Trophoblast cell (in vitro differentiated cells and primary cell): ENCODE measurements around the gene TNFRSF14.
A peak's percentile ranks its signal among the peaks of the same experiment; 100 is the strongest.

Experiments
- DNase-seq, 2 donors: peaks; one replicate each; pipeline ENCODE4 v3.0.0-alpha.2; 2016
- H2AFZ ChIP-seq: 2 replicates; pipeline ENCODE4 v1.6.1; 2013; ENCODE audit warnings: low read length, moderate library complexity, mild to moderate bottlenecking; ENCODE audit not compliant: insufficient read depth, poor library complexity
- H2AK5ac ChIP-seq: 2 replicates; pipeline ENCODE4 v1.6.1; 2013; ENCODE audit warnings: mild to moderate bottlenecking, low read length
- H2BK120ac ChIP-seq: 2 replicates; pipeline ENCODE4 v1.6.1; 2013; ENCODE audit warnings: low read length, mild to moderate bottlenecking, moderate library complexity; ENCODE audit not compliant: insufficient read depth, poor library complexity
- H2BK12ac ChIP-seq: 2 replicates; pipeline ENCODE4 v1.6.1; 2013; ENCODE audit warnings: mild to moderate bottlenecking, low read length, moderate library complexity
- H2BK5ac ChIP-seq: 2 replicates; pipeline ENCODE4 v1.6.1; 2013; ENCODE audit warnings: low read length, low read depth, moderate library complexity, mild to moderate bottlenecking; ENCODE audit not compliant: poor library complexity
- H3K14ac ChIP-seq: 2 replicates; pipeline ENCODE4 v1.6.1; 2013; ENCODE audit warnings: mild to moderate bottlenecking, low read length
- H3K18ac ChIP-seq: 2 replicates; pipeline ENCODE4 v1.6.1; 2013; ENCODE audit warnings: mild to moderate bottlenecking, low read length
- H3K23ac ChIP-seq: 2 replicates; pipeline ENCODE4 v1.6.1; 2013; ENCODE audit warnings: low read length
- H3K27ac ChIP-seq: 2 replicates; pipeline ENCODE4 v1.5.1; 2013; ENCODE audit warnings: low read depth, mild to moderate bottlenecking, inconsistent platforms, low read length, moderate library complexity
- H3K27me3 ChIP-seq: 2 replicates; pipeline ENCODE4 v1.6.1; 2013; ENCODE audit warnings: inconsistent platforms, mild to moderate bottlenecking, low read length, moderate library complexity; ENCODE audit not compliant: insufficient read depth
- H3K36me3 ChIP-seq, 2 experiments: 1 replicate in 1 of 2; 2 replicates in 1 of 2; pipeline ENCODE4 v1.6.1; 2013; ENCODE audit warnings: low read length in 2 of 2, mild to moderate bottlenecking in 2 of 2, moderate library complexity in 1 of 2; ENCODE audit not compliant: insufficient read depth in 2 of 2, control insufficient read depth in 1 of 2
- H3K4ac ChIP-seq: 2 replicates; pipeline ENCODE4 v1.6.1; 2013; ENCODE audit warnings: low read depth, mild to moderate bottlenecking, low read length, moderate library complexity
- H3K4me1 ChIP-seq, 2 experiments: 1 replicate in 1 of 2; 2 replicates in 1 of 2; pipeline ENCODE4 v1.6.1; 2013; ENCODE audit warnings: low read length in 2 of 2, mild to moderate bottlenecking in 2 of 2, moderate library complexity in 1 of 2; ENCODE audit not compliant: insufficient read depth in 2 of 2, control insufficient read depth in 1 of 2
- H3K4me2 ChIP-seq: 2 replicates; pipeline ENCODE4 v1.6.1; 2013; ENCODE audit warnings: inconsistent platforms, mild to moderate bottlenecking, low read length, moderate library complexity
- H3K4me3 ChIP-seq: 2 replicates; pipeline ENCODE4 v1.5.1; 2013; ENCODE audit warnings: mild to moderate bottlenecking, low read depth, low read length, inconsistent platforms
- H3K79me1 ChIP-seq: one replicate; pipeline ENCODE4 v1.6.1; 2013; ENCODE audit warnings: low read length
- H3K79me2 ChIP-seq: 2 replicates; pipeline ENCODE4 v1.6.1; 2013; ENCODE audit warnings: low read length, mild to moderate bottlenecking; ENCODE audit not compliant: control insufficient read depth, insufficient read depth, poor library complexity
- H3K9ac ChIP-seq: 2 replicates; pipeline ENCODE4 v1.6.1; 2013; ENCODE audit warnings: mild to moderate bottlenecking, low read length
- H3K9me3 ChIP-seq: 2 replicates; pipeline ENCODE4 v1.6.1; 2013; ENCODE audit warnings: low read depth, mild to moderate bottlenecking, control low read depth, inconsistent platforms, low read length; ENCODE audit not compliant: insufficient read depth
- H4K12ac ChIP-seq: 2 replicates; pipeline ENCODE4 v1.6.1; 2013; ENCODE audit warnings: low read depth, mild to moderate bottlenecking, low read length, moderate library complexity
- H4K8ac ChIP-seq: 2 replicates; pipeline ENCODE4 v1.6.1; 2013; ENCODE audit warnings: low read depth, mild to moderate bottlenecking, low read length, moderate library complexity
- H4K91ac ChIP-seq: one replicate; pipeline ENCODE4 v1.6.1; 2013; ENCODE audit warnings: low read depth, mild to moderate bottlenecking, low read length, moderate library complexity
- WGBS: extraction: QIAGEN DNeasy Blood & Tissue Kit; methylation state at CpG from one replicate; pipeline ENCODE4 v1.1.7; 2013; ENCODE audit warnings: missing lambda C conversion rate; ENCODE audit not compliant: insufficient read length, insufficient coverage; ENCODE audit errors: extremely low coverage; 5-methylcytosine and 5-hydroxymethylcytosine counted together

TNFRSF14 gene

GRCh38 chr1:2553871-2554620 lies 2.1 kb upstream of the TNFRSF14 start:
- no peak overlapping the region for H3K9ac ChIP-seq
- no peaks in the 10 kb centered on the region for H3K9me3 ChIP-seq
- no peak overlapping the region for H3K4me3 ChIP-seq
- no peak overlapping the region for H3K23ac ChIP-seq
- no peak overlapping the region for H3K4ac ChIP-seq
- no peaks in the 10 kb centered on the region for H3K36me3 ChIP-seq
- H3K4me2 ChIP-seq = no peak overlapping the region
- H3K79me2 ChIP-seq = no peaks in the 10 kb centered on the region
- H4K12ac ChIP-seq = no peak overlapping the region
- H3K27me3 ChIP-seq = no peaks in the 10 kb centered on the region
- H2BK5ac ChIP-seq = no peak overlapping the region
- H2BK12ac ChIP-seq = no peak overlapping the region
- H3K27ac ChIP-seq = no peak overlapping the region
- H2AFZ ChIP-seq = no peak overlapping the region
- H3K79me1 ChIP-seq = no peaks in the 10 kb centered on the region
- no peaks in the 10 kb centered on the region for H3K4me1 ChIP-seq
- no peak overlapping the region for H3K18ac ChIP-seq
- whole genome bisulfite sequencing = no CpG with 5 or more reads among the region's 30 CpGs
- no peak for DNase-seq
- no peak overlapping the region for H4K91ac ChIP-seq
- H4K8ac ChIP-seq = no peak overlapping the region
- no peak overlapping the region for H2AK5ac ChIP-seq
- H3K14ac ChIP-seq = no peak overlapping the region
- H2BK120ac ChIP-seq = no peak overlapping the region

DNA sequence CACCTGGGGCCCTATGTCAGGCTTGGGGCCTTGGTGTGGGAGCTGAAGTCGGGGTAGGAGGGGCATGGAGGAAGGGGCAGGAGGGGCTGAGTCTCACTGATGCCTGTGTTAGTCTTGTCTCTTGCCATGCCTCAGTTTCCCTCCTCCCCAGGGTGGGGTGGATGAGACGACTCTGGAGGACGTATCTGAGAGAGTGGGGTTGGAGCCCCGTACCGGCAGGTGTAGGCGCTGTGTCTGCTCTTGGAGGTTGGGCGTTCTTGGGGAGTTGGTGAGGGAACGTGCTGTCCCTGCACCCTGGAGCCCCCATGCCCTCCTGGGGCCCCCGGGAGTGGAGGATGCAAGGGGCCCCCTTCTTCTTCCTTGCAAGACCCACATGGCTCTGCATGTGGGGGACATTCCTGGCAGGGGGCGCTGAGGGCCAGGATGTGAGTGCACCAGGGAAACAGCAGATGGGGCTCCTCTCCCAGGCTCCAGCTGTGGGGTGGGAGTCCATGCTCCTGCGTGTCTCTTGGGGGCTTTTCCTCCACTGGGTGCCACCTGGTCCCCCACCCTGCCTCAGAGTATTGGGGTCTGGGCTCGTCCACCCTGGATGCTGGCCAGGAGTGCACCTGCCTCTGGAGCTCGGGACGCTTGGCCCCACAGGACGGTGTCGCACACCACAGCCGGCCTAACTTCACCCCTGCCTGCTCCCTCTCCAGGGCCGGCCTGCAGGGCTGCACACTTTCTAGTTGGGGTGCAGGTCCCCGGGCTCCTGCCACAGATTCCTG lies 1.4 kb upstream of the TNFRSF14 start:
- H3K4me2 ChIP-seq = no peak overlapping the region
- no CpG with 5 or more reads among the region's 19 CpGs for WGBS

GRCh38 chr1:2555634-2556276 lies 416 bp upstream of the TNFRSF14 start:
- Histone ChIP-seq H4K12ac (no peak overlapping the region), H3K79me1 (no peaks in the 10 kb centered on the region), H3K9ac (no peak overlapping the region), H3K23ac (no peak overlapping the region), H2AK5ac (no peak overlapping the region), H3K4me2 (no peak overlapping the region), H3K4me3 (no peak overlapping the region), H3K4me1 (no peaks in the 10 kb centered on the region), H3K14ac (no peak overlapping the region), H3K79me2 (no peaks in the 10 kb centered on the region), H3K4ac (no peak overlapping the region), H3K18ac (no peak overlapping the region), H4K8ac (no peak overlapping the region), H2BK120ac (no peak overlapping the region), H3K36me3 (no peaks in the 10 kb centered on the region), H3K9me3 (no peaks in the 10 kb centered on the region), H3K27me3 (no peaks in the 10 kb centered on the region), H4K91ac (no peak overlapping the region), H3K27ac (no peak overlapping the region), H2BK12ac (no peak overlapping the region), H2BK5ac (no peak overlapping the region), H2AFZ (no peak overlapping the region)
- no CpG with 5 or more reads among the region's 26 CpGs for WGBS
- DNase-seq = peak; percentile 46 to 54

More for the DNA sequence above, 1.4 kb upstream of the TNFRSF14 start:
- Histone ChIP-seq H3K79me2 (no peaks in the 10 kb centered on the region), H2AFZ (no peak overlapping the region), H3K9ac (no peak overlapping the region), H3K27me3 (no peaks in the 10 kb centered on the region), H2AK5ac (no peak overlapping the region), H3K18ac (no peak overlapping the region), H3K4me1 (no peaks in the 10 kb centered on the region), H3K36me3 (no peaks in the 10 kb centered on the region), H4K91ac (no peak overlapping the region), H3K9me3 (no peaks in the 10 kb centered on the region), H4K12ac (no peak overlapping the region), H3K79me1 (no peaks in the 10 kb centered on the region), H4K8ac (no peak overlapping the region), H3K23ac (no peak overlapping the region), H2BK120ac (no peak overlapping the region), H3K14ac (no peak overlapping the region), H2BK12ac (no peak overlapping the region), H3K4me3 (no peak overlapping the region), H3K4ac (no peak overlapping the region), H2BK5ac (no peak overlapping the region), H3K27ac (no peak overlapping the region)
- no peak for DNase-seq

GRCh38 chr1:2556678-2557481 lies 709 bp downstream of the TNFRSF14 start:
- no peak overlapping the region for H2BK12ac ChIP-seq
- no peaks in the 10 kb centered on the region for H3K4me1 ChIP-seq
- H3K4ac ChIP-seq = no peak overlapping the region
- no peak overlapping the region for H3K4me2 ChIP-seq
- H3K18ac ChIP-seq = no peak overlapping the region
- H3K4me3 ChIP-seq = no peak overlapping the region
- DNase-seq = no peak
- no peaks in the 10 kb centered on the region for H3K27me3 ChIP-seq
- H4K91ac ChIP-seq = no peak overlapping the region
- no peak overlapping the region for H4K8ac ChIP-seq
- H3K27ac ChIP-seq = no peak overlapping the region
- no peaks in the 10 kb centered on the region for H3K36me3 ChIP-seq
- H3K79me2 ChIP-seq = no peaks in the 10 kb centered on the region
- H2BK120ac ChIP-seq = no peak overlapping the region
- WGBS = no CpG with 5 or more reads among the region's 24 CpGs
- no peak overlapping the region for H4K12ac ChIP-seq
- H3K79me1 ChIP-seq = no peaks in the 10 kb centered on the region
- H3K14ac ChIP-seq = no peak overlapping the region
- no peak overlapping the region for H2AFZ ChIP-seq
- no peak overlapping the region for H3K23ac ChIP-seq
- no peaks in the 10 kb centered on the region for H3K9me3 ChIP-seq
- no peak overlapping the region for H2AK5ac ChIP-seq
- H2BK5ac ChIP-seq = no peak overlapping the region
- H3K9ac ChIP-seq = no peak overlapping the region
